Hematopoietic multipotent progenitor cell (in vitro differentiated cells): ENCODE data around the gene LRIT3. TPM values are rescaled to one million over a fixed set of nuclear protein-coding genes. Genes with fewer than 3 reads are reported as not detected.

ENCODE experiments used
- DNase-seq, 3 donors: peaks; one replicate each; pipeline ENCODE4 v3.0.0-alpha.2; 2011 to 2015; ENCODE audit warnings: low read depth in 2 of 3, low spot score in 2 of 3
- total RNA-seq: library from RNA; depleted of rRNA; stranded (reverse); fragments of >200 nt; gene quantifications from one replicate; pipeline ENCODE4 v1.2.3, GENCODE V29; 2012

LRIT3 gene
- total RNA-seq, 1 donor = under 0.01 TPM

DNA sequence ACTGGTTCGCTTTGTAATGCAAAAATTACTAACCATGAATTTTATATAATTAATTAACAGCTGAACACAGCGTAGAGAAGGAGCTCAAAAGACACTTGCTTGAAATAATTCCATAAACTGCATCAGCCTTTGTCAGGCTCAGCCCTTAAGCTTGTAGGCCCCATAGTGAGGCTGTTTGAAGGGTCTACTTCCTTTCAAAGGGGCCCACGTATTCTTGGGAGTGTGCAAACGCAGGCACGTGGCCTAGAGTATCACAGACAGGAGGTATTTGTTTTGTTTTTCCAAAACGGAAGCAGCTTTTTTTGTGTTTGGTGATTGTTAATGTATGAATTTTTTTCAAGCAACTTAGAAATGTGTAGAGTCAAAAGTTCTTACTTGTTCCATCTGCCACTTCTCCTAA, 39.2 kb downstream of the LRIT3 start:
- no peak for DNase-seq

DNA sequence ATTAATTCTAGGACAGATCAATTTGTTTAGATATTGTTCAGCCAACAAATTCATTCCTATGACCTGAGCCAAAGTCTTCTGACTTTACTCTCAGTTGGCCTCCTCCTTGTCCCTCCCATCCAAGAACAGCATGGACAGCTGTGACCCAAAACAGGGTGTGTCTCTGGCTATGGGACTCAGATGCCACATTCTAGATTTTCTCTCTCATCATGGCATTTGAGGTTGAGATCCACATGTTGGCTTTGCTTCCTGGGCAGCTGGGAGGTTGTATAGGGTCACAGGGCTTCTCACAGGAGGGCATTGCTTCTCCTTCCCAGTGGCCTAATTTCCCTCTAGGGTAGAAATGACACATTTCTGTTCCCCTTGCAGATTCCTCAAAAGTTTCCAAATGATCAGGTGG, 42.2 kb downstream of the LRIT3 start:
- no peak for DNase-seq

- DNase-seq = no peak
Observed at GRCh38 chr4:109902559-109903251, 54.8 kb downstream of the LRIT3 start.

DNA sequence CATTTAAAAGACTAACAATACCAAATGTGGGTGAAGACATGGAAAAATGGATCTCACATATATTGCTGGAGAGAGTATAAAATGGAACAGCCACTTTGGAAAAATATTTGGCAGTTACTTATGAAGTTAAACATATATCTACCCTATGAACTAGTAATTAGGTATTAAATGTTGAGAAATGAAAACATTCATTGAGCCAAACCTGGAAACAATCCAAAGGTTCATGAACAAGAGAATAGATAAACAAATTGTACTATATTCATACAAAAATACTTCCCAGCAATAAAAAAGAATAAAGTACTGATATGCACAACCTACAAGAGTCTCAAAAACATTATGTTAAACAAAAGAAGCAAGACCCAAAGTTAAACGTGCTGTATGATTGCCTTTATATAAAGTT, 60.8 kb downstream of the LRIT3 start:
- no peak for DNase-seq

DNA sequence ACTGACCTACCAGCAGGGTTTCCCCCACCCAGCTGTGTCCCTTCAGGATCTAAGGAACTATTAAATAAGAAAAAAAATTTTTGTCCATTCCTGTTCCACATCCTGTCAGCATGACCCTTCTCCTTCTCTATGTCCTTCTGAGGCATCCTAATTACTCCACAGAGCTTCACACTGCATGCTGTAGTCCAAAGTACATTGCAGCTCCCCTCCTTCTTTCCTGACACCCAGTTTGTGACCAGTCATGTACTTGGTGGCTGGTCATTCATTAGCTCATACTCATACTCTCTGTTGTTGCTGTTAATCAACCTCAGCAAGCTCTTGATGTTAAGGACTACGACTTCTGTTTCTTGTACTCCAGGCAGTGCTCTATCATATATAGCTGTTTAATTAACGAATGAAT, 62.3 kb downstream of the LRIT3 start:
- DNase-seq = no peak

GRCh38 chr4:109912706-109913595, 65.0 kb downstream of the LRIT3 start, which contains the start of gene EGF:
TSS of gene EGF (plus strand) at chr4:109912883. CDS start at chr4:109913336, 453 bp downstream.
- DNase-seq = peak in 2 of 3 donors; percentile 5 to 39

- peak in 1 of 3 donors; percentile 31 for DNase-seq
Observed at GRCh38 chr4:109913596-109914241, 65.8 kb downstream of the LRIT3 start.

DNA sequence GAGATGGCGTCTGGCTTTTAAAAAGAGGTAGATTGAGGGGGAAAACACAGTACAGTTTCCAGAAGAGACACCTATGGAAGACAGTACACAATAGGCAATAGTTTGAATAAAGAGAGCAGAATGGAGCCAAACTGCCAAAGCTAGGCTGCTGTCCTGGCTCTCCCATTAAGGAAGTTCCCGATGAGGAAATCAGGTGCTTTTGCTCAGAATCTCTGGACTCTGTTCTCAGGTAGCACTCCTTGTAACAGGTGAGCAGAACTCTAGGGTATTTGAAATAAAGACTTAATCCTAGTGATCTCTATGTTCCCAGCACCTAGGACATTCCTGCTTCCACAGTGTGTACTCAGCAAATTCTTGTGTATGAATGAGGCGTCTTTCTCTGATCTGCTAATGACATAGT, 66.4 kb downstream of the LRIT3 start:
- no peak for DNase-seq

DNA sequence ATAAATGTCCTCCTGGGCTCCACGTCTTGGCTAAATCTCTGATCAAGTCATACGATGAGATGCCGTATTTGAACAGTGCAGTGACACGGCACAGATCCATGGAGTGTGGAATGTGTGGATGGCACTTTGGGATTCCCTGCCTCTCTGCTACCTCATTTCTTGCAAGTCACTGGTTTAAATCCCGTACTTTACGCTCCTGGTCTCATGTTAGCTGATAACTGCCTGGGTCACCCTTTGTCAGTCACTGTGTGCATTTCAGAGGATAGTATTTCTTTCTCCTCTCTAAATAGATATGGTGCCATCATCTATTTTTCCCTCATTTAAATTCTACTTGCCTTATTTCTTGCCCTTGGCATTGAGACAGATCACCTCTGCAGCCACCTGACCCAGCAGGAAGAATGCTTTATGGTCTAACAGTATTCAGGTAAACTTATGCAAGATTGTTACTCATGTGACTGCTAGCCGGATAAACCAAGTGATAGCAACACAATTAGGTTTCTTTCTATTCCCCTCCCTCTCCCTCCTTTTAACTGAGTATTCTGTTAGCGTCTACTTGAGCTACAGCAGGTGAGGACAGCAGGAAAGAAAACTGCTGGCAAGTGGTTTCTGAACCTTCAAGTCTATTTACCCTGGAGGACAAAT, 67.6 kb downstream of the LRIT3 start:
- no peak for DNase-seq

- DNase-seq = no peak
Observed at GRCh38 chr4:109916027-109916409, 68.1 kb downstream of the LRIT3 start.

DNA sequence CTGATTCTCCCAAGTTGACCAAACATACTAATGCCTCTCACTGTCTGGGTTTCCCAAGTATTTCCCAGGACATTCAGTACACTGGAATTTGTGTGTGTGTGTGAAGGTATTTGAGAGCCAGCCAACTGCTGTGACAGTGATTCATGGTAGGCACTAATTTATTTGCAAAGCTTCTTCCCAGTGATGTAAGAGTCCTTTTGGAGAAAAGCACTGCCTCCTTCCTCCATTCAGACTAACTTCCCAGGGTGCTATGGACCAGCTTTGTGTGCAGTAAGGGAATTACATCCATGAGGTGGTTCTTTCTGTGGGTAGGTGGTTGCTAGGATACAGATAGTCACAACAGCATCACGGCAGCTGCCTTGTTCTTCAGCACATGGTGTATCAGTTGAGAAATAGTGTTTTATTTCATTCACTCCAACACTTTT, 73.5 kb downstream of the LRIT3 start:
- DNase-seq = peak in 1 of 3 donors; percentile 1

Other genes with a start within 250 kb of the LRIT3 start
- gene CASP6, start 144.7 kb upstream of the LRIT3 start, total RNA-seq = 56.0 TPM
- 9.2 TPM for gene PLA2G12A, start 118.0 kb upstream of the LRIT3 start, total RNA-seq
- gene CFI, start 46.1 kb upstream of the LRIT3 start, total RNA-seq = 1.6 TPM
- 1.6 TPM for gene GAR1, start 32.3 kb upstream of the LRIT3 start, total RNA-seq
- not detected for gene RRH, start 20.1 kb upstream of the LRIT3 start, total RNA-seq
- gene EGF, start 64.8 kb downstream of the LRIT3 start, total RNA-seq = 1.1 TPM